Activated CD8-positive, alpha-beta T cell treated with anti-CD3 and anti-CD28 coated beads for 36 hours (primary cell): ENCODE results near the gene SLC35D2. TPM values are rescaled to one million over a fixed set of nuclear protein-coding genes. Genes with fewer than 3 reads are reported as not detected.

Source experiments
- ATAC-seq: fragments of 200-7000 bp; cut with Tn5 transposase; one replicate; pipeline ENCODE4 v1.10.0; 2021; ENCODE audit warnings: mild to moderate bottlenecking, moderate library complexity
- CTCF ChIA-PET: fragments of 350-600 bp; sonication (Branson Sonifier 250); formaldehyde crosslinking; loops from one replicate; lab custom pipeline; 2021; ENCODE audit warnings: antibody characterized with exemption; lab: Charles Lee
- POLR2A ChIA-PET: fragments of 350-600 bp; sonication (Branson Sonifier 250); formaldehyde crosslinking; loops from one replicate; lab custom pipeline; 2021; ENCODE audit warnings: antibody characterized with exemption; lab: Charles Lee
- DNase-seq: peaks from one replicate; pipeline ENCODE4 v3.0.0-alpha.2; 2020
- H3K27ac Mint-ChIP-seq: one replicate; pipeline ENCODE4 v1.8.0; 2021; ENCODE audit warnings: mild to moderate bottlenecking, mixed read lengths
- H3K27me3 Mint-ChIP-seq: one replicate; pipeline ENCODE4 v1.8.0; 2021; ENCODE audit warnings: mixed read lengths
- H3K36me3 Mint-ChIP-seq: one replicate; pipeline ENCODE4 v1.8.0; 2021; ENCODE audit warnings: low read depth, mixed read lengths
- H3K4me1 Mint-ChIP-seq: one replicate; pipeline ENCODE4 v1.8.0; 2021; ENCODE audit warnings: low read depth, mixed read lengths
- H3K4me3 Mint-ChIP-seq: one replicate; pipeline ENCODE4 v1.8.0; 2021; ENCODE audit warnings: mild to moderate bottlenecking, moderate library complexity, mixed read lengths
- H3K9me3 Mint-ChIP-seq: one replicate; pipeline ENCODE4 v1.8.0; 2021; ENCODE audit warnings: mixed read lengths
- CTCF ChIP-seq: fragments of 200-600 bp; IDR thresholded peaks from one replicate; pipeline ENCODE4 v1.8.0; 2022; ENCODE audit warnings: antibody characterized with exemption, mild to moderate bottlenecking
- intact Hi-C: fragments of 100-400 bp; cut with micrococcal nuclease; formaldehyde crosslinking; loops from one replicate; pipeline ENCODE4 v1.10.0; 2022
- total RNA-seq, 2 experiments: library from RNA; stranded (reverse); gene quantifications; one replicate each; pipeline ENCODE4 v1.2.3, GENCODE V29; 2021

Gene SLC35D2
- total RNA-seq, 2 experiments from 2014 or later = 2.2 to 2.6 TPM

GRCh38 chr9:96423985-96424336 lies 40.5 kb upstream of the SLC35D2 start:
- intact Hi-C loops = no loop called here
- TF ChIP-seq CTCF = no peak
- CTCF ChIA-PET = interaction anchor here (1.3 kb wide), 1 partner anchor 243 kb away, joined by 3 read pairs; no protein-coding TSS in a partner anchor
- Mint-ChIP-seq H3K27ac (no peak overlapping the region), H3K9me3 (no peaks in the 10 kb centered on the region), H3K36me3 (no peaks in the 10 kb centered on the region), H3K4me3 (no peak overlapping the region), H3K4me1 (peaks cover 28% of the 10 kb centered on the region), H3K27me3 (no peaks in the 10 kb centered on the region)
- POLR2A ChIA-PET = no interaction called here
- no peak for DNase-seq
- ATAC-seq = no peak

- intact Hi-C loops = no loop called here
- Mint-ChIP-seq H3K27ac (no peak overlapping the region), H3K4me1 (peaks cover 28% of the 10 kb centered on the region), H3K36me3 (no peaks in the 10 kb centered on the region), H3K9me3 (no peaks in the 10 kb centered on the region), H3K27me3 (no peaks in the 10 kb centered on the region), H3K4me3 (no peak overlapping the region)
- ChIA-PET POLR2A (no interaction called here), CTCF (interaction anchor here (1.3 kb wide), 1 partner anchor 243 kb away, joined by 3 read pairs; no protein-coding TSS in a partner anchor)
- TF ChIP-seq CTCF = no peak
- ATAC-seq = no peak
- no peak for DNase-seq
These were observed 39.9 kb upstream of the SLC35D2 start for GRCh38 chr9:96423322-96423984.

GRCh38 chr9:96420468-96421219 lies 37.1 kb upstream of the SLC35D2 start:
- intact Hi-C loops = no loop called here
- peak overlapping the region; percentile 67 for H3K27ac Mint-ChIP-seq
- peaks cover 15% of the 10 kb centered on the region for H3K36me3 Mint-ChIP-seq
- DNase-seq = peak; percentile 50
- ChIA-PET POLR2A (no interaction called here), CTCF (no interaction called here)
- H3K27me3 Mint-ChIP-seq = no peaks in the 10 kb centered on the region
- H3K4me3 Mint-ChIP-seq = peak overlapping the region; percentile 93
- peaks cover 34% of the 10 kb centered on the region for H3K4me1 Mint-ChIP-seq
- H3K9me3 Mint-ChIP-seq = no peaks in the 10 kb centered on the region
- no peak for TF ChIP-seq CTCF
- no peak for ATAC-seq

GRCh38 chr9:96419691-96419969 lies 36.1 kb upstream of the SLC35D2 start:
- Mint-ChIP-seq H3K9me3 (no peaks in the 10 kb centered on the region), H3K4me3 (peak overlapping the region; percentile 93), H3K27me3 (no peaks in the 10 kb centered on the region), H3K4me1 (peaks cover 31% of the 10 kb centered on the region), H3K36me3 (peaks cover 15% of the 10 kb centered on the region), H3K27ac (peak overlapping the region; percentile 67)
- DNase-seq (no peak), ATAC-seq (no peak)
- TF ChIP-seq CTCF = no peak
- ChIA-PET POLR2A (interaction anchor here (0.6 to 1.0 kb wide), 2 partner anchors 30 to 1810 kb away, joined by 3 to 4 read pairs; partner anchors contain the start of gene HABP4), CTCF (interaction anchor here (0.7 kb wide), 1 partner anchor 95 kb away, joined by 3 read pairs; no protein-coding TSS in a partner anchor)
- intact Hi-C loops = no loop called here
